ENCODE data around the gene SDR42E1.

Gene SDR42E1

GRCh38 chr16:81964808-81965207 is 46.5 kb downstream of the SDR42E1 start:
- Histone ChIP-seq H2AFZ (ENCODE audit: low read length) (no peak overlapping the region), H3K36me3 (replicated peaks; ENCODE audit: insufficient read depth, low read length) (no peaks in the 10 kb centered on the region), H3K4me1 (ENCODE audit: low read length) (no peaks in the 10 kb centered on the region), H3K9me2 (replicated peaks; ENCODE audit: insufficient read depth, low read length) (no peaks in the 10 kb centered on the region), H3K27ac (ENCODE audit: low read length) (no peak overlapping the region), H3K4me2 (ENCODE audit: low read depth, low read length) (no peak overlapping the region), H3K4me3 (ENCODE audit: low read length) (no peak overlapping the region), H3F3A (ENCODE audit: insufficient read depth, low read length) (no peaks in the 10 kb centered on the region), H3K9ac (ENCODE audit: low read length) (no peak overlapping the region), H4K20me1 (ENCODE audit: insufficient read depth, low read length) (no peaks in the 10 kb centered on the region), H3K79me2 (ENCODE audit: low read length) (no peaks in the 10 kb centered on the region), H3K9me3 (replicated peaks; ENCODE audit: insufficient read depth, low read length) (no peaks in the 10 kb centered on the region), H3K27me3 (replicated peaks; ENCODE audit: insufficient read depth, low read length) (no peaks in the 10 kb centered on the region)
- TF ChIP-seq EZH2 (optimal IDR thresholded peaks at IDR 0.05; ENCODE audit: low read depth, low read length) (no peak), CTCF (IDR thresholded peaks at IDR 0.05; ENCODE audit: low read length) (no peak), EZH2phosphoT487 (IDR thresholded peaks at IDR 0.05; ENCODE audit: low read length) (no peak)
- no peak for DNase-seq

GRCh38 chr16:81956213-81956948 is 54.9 kb downstream of the SDR42E1 start:
- Histone ChIP-seq H3K27ac (ENCODE audit: low read length) (no peak overlapping the region), H2AFZ (ENCODE audit: low read length) (no peak overlapping the region), H3K4me2 (ENCODE audit: low read depth, low read length) (no peak overlapping the region), H3K36me3 (replicated peaks; ENCODE audit: insufficient read depth, low read length) (no peaks in the 10 kb centered on the region), H3K9ac (ENCODE audit: low read length) (no peak overlapping the region), H3K9me3 (replicated peaks; ENCODE audit: insufficient read depth, low read length) (no peaks in the 10 kb centered on the region), H3K4me3 (ENCODE audit: low read length) (no peak overlapping the region), H4K20me1 (ENCODE audit: insufficient read depth, low read length) (no peaks in the 10 kb centered on the region), H3K79me2 (ENCODE audit: low read length) (no peaks in the 10 kb centered on the region), H3K9me2 (replicated peaks; ENCODE audit: insufficient read depth, low read length) (no peaks in the 10 kb centered on the region), H3F3A (ENCODE audit: insufficient read depth, low read length) (no peaks in the 10 kb centered on the region), H3K27me3 (replicated peaks; ENCODE audit: insufficient read depth, low read length) (no peaks in the 10 kb centered on the region), H3K4me1 (ENCODE audit: low read length) (no peaks in the 10 kb centered on the region)
- TF ChIP-seq EZH2 (optimal IDR thresholded peaks at IDR 0.05; ENCODE audit: low read depth, low read length): no peak
- TF ChIP-seq CTCF (IDR thresholded peaks at IDR 0.05; ENCODE audit: low read length): no peak
- no peak for DNase-seq

GRCh38 chr16:81951564-81951963 is 59.7 kb downstream of the SDR42E1 start:
- DNase-seq: no peak
- no peaks in the 10 kb centered on the region for H3K4me1 ChIP-seq (ENCODE audit: low read length)
- H4K20me1 ChIP-seq (ENCODE audit: insufficient read depth, low read length): no peaks in the 10 kb centered on the region
- no peak overlapping the region for H3K4me3 ChIP-seq (ENCODE audit: low read length)
- no peak overlapping the region for H3K4me2 ChIP-seq (ENCODE audit: low read depth, low read length)
- no peak overlapping the region for H2AFZ ChIP-seq (ENCODE audit: low read length)
- H3K9me3 ChIP-seq (replicated peaks; ENCODE audit: insufficient read depth, low read length): no peaks in the 10 kb centered on the region
- no peaks in the 10 kb centered on the region for H3K27me3 ChIP-seq (replicated peaks; ENCODE audit: insufficient read depth, low read length)
- no peaks in the 10 kb centered on the region for H3F3A ChIP-seq (ENCODE audit: insufficient read depth, low read length)
- no peak overlapping the region for H3K27ac ChIP-seq (ENCODE audit: low read length)
- no peaks in the 10 kb centered on the region for H3K36me3 ChIP-seq (replicated peaks; ENCODE audit: insufficient read depth, low read length)
- no peaks in the 10 kb centered on the region for H3K9me2 ChIP-seq (replicated peaks; ENCODE audit: insufficient read depth, low read length)
- H3K9ac ChIP-seq (ENCODE audit: low read length): no peak overlapping the region
- TF ChIP-seq EZH2phosphoT487 (IDR thresholded peaks at IDR 0.05; ENCODE audit: low read length) (no peak), CTCF (IDR thresholded peaks at IDR 0.05; ENCODE audit: low read length) (no peak), EZH2 (optimal IDR thresholded peaks at IDR 0.05; ENCODE audit: low read depth, low read length) (no peak)
- H3K79me2 ChIP-seq (ENCODE audit: low read length): no peaks in the 10 kb centered on the region
